A549 (cell line): ENCODE results near the gene HEXIM2.

Experiments used
- BHLHE40 ChIP-seq: IDR thresholded peaks from 2 replicates; pipeline ENCODE4 v1.6.1; 2012; ENCODE audit warnings: low read depth, low read length, inconsistent platforms
- CEBPB ChIP-seq, 2 experiments: fragments of >200 bp in 1 of 2; sonication (Bioruptor Twin) in 1 of 2; formaldehyde crosslinking in 1 of 2; IDR thresholded peaks; 2 replicates each; pipeline ENCODE4 v1.6.1; 2012 to 2016
- CTCF ChIP-seq: fragments of >200 bp; sonication (Bioruptor Twin); formaldehyde crosslinking; IDR thresholded peaks from 3 replicates; pipeline ENCODE4 v1.5.1; 2016
- FOSL2 ChIP-seq, 2 experiments: fragments of 450-650 bp in 1 of 2; fragments of >200 bp in 1 of 2; sonication (Bioruptor Twin) in 1 of 2; formaldehyde crosslinking; IDR thresholded peaks; 2 replicates each; pipeline versions ENCODE4 v1.5.0 to v1.6.1; 2016 to 2020; ENCODE audit warnings: mild to moderate bottlenecking in 1 of 2, moderate library complexity in 1 of 2
- MAX ChIP-seq: IDR thresholded peaks from 2 replicates; pipeline ENCODE4 v1.6.1; 2012
- POLR2A ChIP-seq: IDR thresholded peaks from 2 replicates; pipeline ENCODE4 v1.6.1; 2012; ENCODE audit warnings: mild to moderate bottlenecking, low read length
- RAD21 ChIP-seq, 2 experiments: fragments of >200 bp in 1 of 2; sonication (Bioruptor Twin) in 1 of 2; formaldehyde crosslinking in 1 of 2; IDR thresholded peaks in 1 of 2; conservative IDR thresholded peaks in 1 of 2; 2 replicates in 1 of 2; 3 replicates in 1 of 2; pipeline ENCODE4 v1.6.1; 2012 to 2018; ENCODE audit warnings: inconsistent platforms in 1 of 2
- RCOR1 ChIP-seq: fragments of 150-350 bp; IDR thresholded peaks from 2 replicates; pipeline ENCODE4 v1.6.1; 2014; ENCODE audit warnings: antibody characterized with exemption, low read length, low read depth
- REST ChIP-seq: fragments of 200-600 bp; sonication (generic); IDR thresholded peaks from 2 replicates; pipeline ENCODE4 v1.6.1; 2016; ENCODE audit warnings: antibody characterized with exemption, mild to moderate bottlenecking, moderate library complexity
- TP53 ChIP-seq: fragments of 250-450 bp; sonication (Bioruptor Pico); IDR thresholded peaks from 2 replicates; pipeline ENCODE4 v1.5.0; 2021; ENCODE audit warnings: mild to moderate bottlenecking, moderate library complexity
- ZC3H11A ChIP-seq: fragments of 450-650 bp; IDR thresholded peaks from 2 replicates; pipeline ENCODE4 v1.6.1; 2014; ENCODE audit warnings: antibody characterized with exemption, mild to moderate bottlenecking

GRCh38 chr17:45162025-45162687 lies 481 bp downstream of the HEXIM2 start:
- TF ChIP-seq CTCF (no peak), RAD21 (conservative IDR thresholded peaks at IDR 0.05 in 1 of 2, IDR thresholded peaks at IDR 0.05 in 1 of 2) (no peak), REST (no peak), POLR2A (no peak), TP53 (no peak), CEBPB (IDR thresholded peaks at IDR 0.05) (no peak), ZC3H11A (no peak), FOSL2 (IDR thresholded peaks at IDR 0.05) (no peak), FOSL2 (CRISPR knock-in tag; IDR thresholded peaks at IDR 0.05) (no peak), RCOR1 (no peak), BHLHE40 (no peak), MAX (no peak)
